CD4-positive, alpha-beta memory T cell (primary cell): ENCODE results near the gene GSTM3. TPM values are rescaled to one million over a fixed set of nuclear protein-coding genes. Genes with fewer than 3 reads are reported as not detected.
"Not testable (repeated sequence)": the region's sequence is repeated elsewhere in the genome, so short reads cannot be mapped to it uniquely, and the experiment has no call there.

Experiments used
- CTCF ChIA-PET: fragments of 350-600 bp; sonication (Branson Sonifier 250); formaldehyde crosslinking; loops from one replicate; lab custom pipeline; 2021; ENCODE audit warnings: inconsistent platforms; ENCODE audit not compliant: partially characterized antibody; lab: Charles Lee
- POLR2A ChIA-PET: fragments of 350-600 bp; sonication (Branson Sonifier 250); formaldehyde crosslinking; loops from one replicate; lab custom pipeline; 2021; ENCODE audit not compliant: partially characterized antibody; lab: Charles Lee
- DNase-seq, 5 donors: peaks; one replicate each; pipeline versions ENCODE4 v3.0.0 to v3.0.0-alpha.2; 2020 to 2022; ENCODE audit warnings: mixed read lengths in 1 of 5
- H3K27ac ChIP-seq: one replicate; pipeline ENCODE4 v1.7.0; 2013; ENCODE audit warnings: low read depth, low read length
- H3K27me3 ChIP-seq: 2 replicates; pipeline ENCODE4 v1.7.0; 2013; ENCODE audit warnings: mild to moderate bottlenecking, low read length, moderate library complexity; ENCODE audit not compliant: insufficient read depth
- H3K36me3 ChIP-seq: 2 replicates; pipeline ENCODE4 v1.7.0; 2013; ENCODE audit warnings: mild to moderate bottlenecking, low read length, moderate library complexity; ENCODE audit not compliant: insufficient read depth
- H3K4me1 ChIP-seq: 2 replicates; pipeline ENCODE4 v1.7.0; 2013; ENCODE audit warnings: mild to moderate bottlenecking, low read length, moderate library complexity; ENCODE audit not compliant: insufficient read depth
- H3K4me3 ChIP-seq, 2 donors: one replicate each; pipeline ENCODE4 v1.7.0; 2013; ENCODE audit warnings: low read length in 2 of 2, mild to moderate bottlenecking in 1 of 2
- H3K9me3 ChIP-seq, 2 donors: one replicate each; pipeline ENCODE4 v1.7.0; 2013; ENCODE audit warnings: low read length in 2 of 2, control low read depth in 1 of 2; ENCODE audit not compliant: control insufficient read depth in 1 of 2
- H3K27ac Mint-ChIP-seq, 7 donors: one replicate each; pipeline ENCODE4 v1.8.0; 2020 to 2021; ENCODE audit warnings: mixed read lengths in 7 of 7, mild to moderate bottlenecking in 6 of 7, inconsistent platforms in 3 of 7, moderate library complexity in 3 of 7
- H3K27me3 Mint-ChIP-seq, 2 donors: one replicate each; pipeline ENCODE4 v1.8.0; 2020 to 2021; ENCODE audit warnings: mixed read lengths in 2 of 2
- H3K36me3 Mint-ChIP-seq, 2 donors: one replicate each; pipeline ENCODE4 v1.8.0; 2020 to 2021; ENCODE audit warnings: mixed read lengths in 2 of 2, inconsistent platforms in 1 of 2, mild to moderate bottlenecking in 1 of 2
- H3K4me1 Mint-ChIP-seq, 4 donors: one replicate each; pipeline ENCODE4 v1.8.0; 2020 to 2021; ENCODE audit warnings: mixed read lengths in 4 of 4, mild to moderate bottlenecking in 1 of 4
- H3K4me3 Mint-ChIP-seq, 8 donors: one replicate each; pipeline ENCODE4 v1.8.0; 2020 to 2021; ENCODE audit warnings: mixed read lengths in 8 of 8, mild to moderate bottlenecking in 7 of 8, moderate library complexity in 6 of 8, inconsistent platforms in 3 of 8
- H3K9me3 Mint-ChIP-seq, 8 donors: one replicate each; pipeline ENCODE4 v1.8.0; 2020 to 2021; ENCODE audit warnings: mixed read lengths in 8 of 8, mild to moderate bottlenecking in 5 of 8, inconsistent platforms in 3 of 8, moderate library complexity in 1 of 8
- intact Hi-C: fragments of 100-400 bp; cut with micrococcal nuclease; formaldehyde crosslinking; loops from one replicate; pipeline ENCODE4 v1.15.1; 2023
- polyA plus RNA-seq, 2 donors: library from polyadenylated mRNA; unstranded; fragments of 300-500 nt; fragmentation: Illumina TruSeq; gene quantifications; one replicate each; pipeline ENCODE4 v1.2.3, GENCODE V29; 2021
- total RNA-seq, 2 experiments: library from RNA; stranded (reverse); gene quantifications; one replicate each; pipeline ENCODE4 v1.2.3, GENCODE V29; 2021

GSTM3 gene
- total and polyA plus RNA-seq, 4 experiments from 2014 or later: 1.2 to 44.3 (median 13.5) TPM

GRCh38 chr1:109697066-109697465 lies 43.8 kb downstream of the GSTM3 start:
- Histone ChIP-seq H3K9me3 (no peaks in the 10 kb centered on the region), H3K27ac (no peak overlapping the region), H3K27me3 (no peaks in the 10 kb centered on the region), H3K36me3 (no peaks in the 10 kb centered on the region), H3K4me1 (no peaks in the 10 kb centered on the region), H3K4me3 (no peak overlapping the region)
- DNase-seq: no peak
- H3K36me3 Mint-ChIP-seq: no peaks in the 10 kb centered on the region
- no peaks in the 10 kb centered on the region for H3K9me3 Mint-ChIP-seq
- H3K27ac Mint-ChIP-seq: no peak overlapping the region
- no peaks in the 10 kb centered on the region for H3K4me1 Mint-ChIP-seq
- POLR2A ChIA-PET: no interaction called here
- intact Hi-C loops: no loop called here
- no peak overlapping the region for H3K4me3 Mint-ChIP-seq
- CTCF ChIA-PET: no interaction called here
- no peaks in the 10 kb centered on the region for H3K27me3 Mint-ChIP-seq

- H3K27me3 ChIP-seq, H3K4me1 ChIP-seq, H3K36me3 Mint-ChIP-seq, H3K9me3 ChIP-seq, DNase-seq, intact Hi-C loops, H3K9me3 Mint-ChIP-seq, H3K36me3 ChIP-seq, H3K4me1 Mint-ChIP-seq, H3K27ac ChIP-seq, H3K4me3 Mint-ChIP-seq, H3K27me3 Mint-ChIP-seq, CTCF ChIA-PET, H3K27ac Mint-ChIP-seq, POLR2A ChIA-PET, H3K4me3 ChIP-seq: not testable (repeated sequence)
Observed at GRCh38 chr1:109695138-109695537, 45.7 kb downstream of the GSTM3 start.

GRCh38 chr1:109694400-109694799 lies 46.4 kb downstream of the GSTM3 start:
- POLR2A ChIA-PET, H3K9me3 Mint-ChIP-seq, H3K36me3 Mint-ChIP-seq, H3K9me3 ChIP-seq, H3K27me3 ChIP-seq, intact Hi-C loops, DNase-seq, H3K27me3 Mint-ChIP-seq, H3K27ac Mint-ChIP-seq, H3K4me1 Mint-ChIP-seq, H3K4me3 Mint-ChIP-seq, H3K27ac ChIP-seq, H3K4me3 ChIP-seq, H3K36me3 ChIP-seq, CTCF ChIA-PET, H3K4me1 ChIP-seq: not testable (repeated sequence)

GRCh38 chr1:109691759-109692158 lies 49.1 kb downstream of the GSTM3 start:
- Mint-ChIP-seq H3K4me3 (no peak overlapping the region), H3K4me1 (peaks cover 0 to 18% (median 11%) of the 10 kb centered on the region in 4 donors), H3K36me3 (no peaks in the 10 kb centered on the region), H3K27ac (no peak overlapping the region), H3K9me3 (no peaks in the 10 kb centered on the region), H3K27me3 (no peaks in the 10 kb centered on the region)
- no peaks in the 10 kb centered on the region for H3K9me3 ChIP-seq
- H3K36me3 ChIP-seq: no peaks in the 10 kb centered on the region
- intact Hi-C loops: no loop called here
- no peak overlapping the region for H3K4me3 ChIP-seq
- no peaks in the 10 kb centered on the region for H3K4me1 ChIP-seq
- no peak for DNase-seq
- H3K27ac ChIP-seq: no peak overlapping the region
- CTCF ChIA-PET: no interaction called here
- POLR2A ChIA-PET: no interaction called here
- no peaks in the 10 kb centered on the region for H3K27me3 ChIP-seq

GRCh38 chr1:109689844-109690405 lies 50.9 kb downstream of the GSTM3 start:
- H3K27ac Mint-ChIP-seq: no peak overlapping the region
- no peaks in the 10 kb centered on the region for H3K4me1 ChIP-seq
- POLR2A ChIA-PET: no interaction called here

GRCh38 chr1:109687641-109688499 lies 53.0 kb downstream of the GSTM3 start, which contains the start of gene GSTM1:
Gene GSTM1, plus strand, starts transcription at chr1:109687817. Its CDS starts 57 bp downstream, at chr1:109687874.
- H3K9me3 Mint-ChIP-seq: peaks cover 0 to 5% (median 0%) of the 10 kb centered on the region in 8 donors
- H3K4me1 Mint-ChIP-seq: peaks cover 0 to 18% (median 11%) of the 10 kb centered on the region in 4 donors
- Histone ChIP-seq H3K4me3 (peak within 1 kb of the TSS in 1 of 2 donors; percentile 52), H3K9me3 (no peaks in the 10 kb centered on the region), H3K27me3 (no peaks in the 10 kb centered on the region), H3K36me3 (no peaks in the 10 kb centered on the region), H3K27ac (peak within 1 kb of the TSS; percentile 26), H3K4me1 (no peaks in the 10 kb centered on the region)
- POLR2A ChIA-PET: no interaction called here
- H3K27ac Mint-ChIP-seq: peak within 1 kb of the TSS in 4 of 7 donors; percentile 92 to 94 (median 92)
- peak in 3 of 5 donors; percentile 77 to 80 (median 78) for DNase-seq
- CTCF ChIA-PET: no interaction called here
- H3K27me3 Mint-ChIP-seq: no peaks in the 10 kb centered on the region
- peak within 1 kb of the TSS in 5 of 8 donors; percentile 86 to 93 (median 90) for H3K4me3 Mint-ChIP-seq
- H3K36me3 Mint-ChIP-seq: no peaks in the 10 kb centered on the region
- intact Hi-C loops: no loop called here

More at GRCh38 chr1:109689844-109690405, 50.9 kb downstream of the GSTM3 start:
- CTCF ChIA-PET: no interaction called here
- no peak for DNase-seq
- H3K9me3 Mint-ChIP-seq: peaks cover 0 to 1% (median 0%) of the 10 kb centered on the region in 8 donors
- peak overlapping the region in 3 of 8 donors; percentile 22 to 36 (median 27) for H3K4me3 Mint-ChIP-seq
- H3K36me3 Mint-ChIP-seq: no peaks in the 10 kb centered on the region
- H3K27me3 Mint-ChIP-seq: no peaks in the 10 kb centered on the region
- Histone ChIP-seq H3K4me3 (no peak overlapping the region), H3K9me3 (no peaks in the 10 kb centered on the region), H3K27me3 (no peaks in the 10 kb centered on the region), H3K36me3 (no peaks in the 10 kb centered on the region), H3K27ac (no peak overlapping the region)
- H3K4me1 Mint-ChIP-seq: peaks cover 0 to 18% (median 11%) of the 10 kb centered on the region in 4 donors
- intact Hi-C loops: no loop called here

- H3K9me3 Mint-ChIP-seq, H3K9me3 ChIP-seq, H3K36me3 ChIP-seq, H3K36me3 Mint-ChIP-seq, CTCF ChIA-PET, H3K4me1 ChIP-seq, H3K27me3 Mint-ChIP-seq, DNase-seq, POLR2A ChIA-PET, H3K27me3 ChIP-seq, intact Hi-C loops: not testable (repeated sequence)
- Histone ChIP-seq H3K4me3 (peak overlapping the region in 1 of 2 donors; percentile 52), H3K27ac (peak overlapping the region; percentile 26)
- H3K4me1 Mint-ChIP-seq: peaks cover 0 to 18% (median 11%) of the 10 kb centered on the region in 4 donors
- peak overlapping the region in 5 of 8 donors; percentile 86 to 93 (median 90) for H3K4me3 Mint-ChIP-seq
- H3K27ac Mint-ChIP-seq: peak overlapping the region in 4 of 7 donors; percentile 89 to 94 (median 92)
Observed at GRCh38 chr1:109687109-109687508, 53.7 kb downstream of the GSTM3 start.
